Activated B cell treated with CpG ODN at 0.5 μM for 24 hours (primary cell): ENCODE results near the gene GRIK4. TPM values are rescaled to one million over a fixed set of nuclear protein-coding genes. Genes with fewer than 3 reads are reported as not detected.
"Not testable (repeated sequence)": the region's sequence is repeated elsewhere in the genome, so short reads cannot be mapped to it uniquely, and the experiment has no call there.

ENCODE experiments used
- ATAC-seq: fragments of 200-7000 bp; cut with Tn5 transposase; one replicate; pipeline ENCODE4 v1.10.0; 2021; ENCODE audit warnings: low read depth, mild to moderate bottlenecking, moderate library complexity
- CTCF ChIA-PET: fragments of 350-600 bp; sonication (Branson Sonifier 250); formaldehyde crosslinking; loops from one replicate; lab custom pipeline; 2021; ENCODE audit warnings: antibody characterized with exemption; lab: Charles Lee
- POLR2A ChIA-PET: fragments of 350-600 bp; sonication (Branson Sonifier 250); formaldehyde crosslinking; loops from one replicate; lab custom pipeline; 2021; ENCODE audit warnings: antibody characterized with exemption; lab: Charles Lee
- DNase-seq: peaks from one replicate; pipeline ENCODE4 v3.0.0; 2022
- H3K27ac Mint-ChIP-seq: one replicate; pipeline ENCODE4 v1.8.0; 2020; ENCODE audit warnings: mixed read lengths
- H3K27me3 Mint-ChIP-seq: one replicate; pipeline ENCODE4 v1.8.0; 2021; ENCODE audit warnings: mixed read lengths
- H3K36me3 Mint-ChIP-seq: one replicate; pipeline ENCODE4 v1.8.0; 2021; ENCODE audit warnings: low read depth, mixed read lengths
- H3K4me1 Mint-ChIP-seq: one replicate; pipeline ENCODE4 v1.8.0; 2021; ENCODE audit warnings: mixed read lengths
- H3K4me3 Mint-ChIP-seq: one replicate; pipeline ENCODE4 v1.8.0; 2020; ENCODE audit warnings: mild to moderate bottlenecking, mixed read lengths
- H3K9me3 Mint-ChIP-seq: one replicate; pipeline ENCODE4 v1.8.0; 2020; ENCODE audit warnings: mixed read lengths
- intact Hi-C: fragments of 100-400 bp; cut with micrococcal nuclease; formaldehyde crosslinking; loops from one replicate; pipeline ENCODE4 v1.15.1; 2024
- total RNA-seq: library from RNA; stranded (reverse); gene quantifications from 2 replicates; pipeline ENCODE4 v1.2.3, GENCODE V29; 2022
- TF ChIP-seq, protein P1 (sequence below): fragments of 200-600 bp; IDR thresholded peaks from one replicate; pipeline ENCODE4 v1.8.0; 2022; ENCODE audit warnings: antibody characterized with exemption, mild to moderate bottlenecking

Gene GRIK4
- total RNA-seq, 1 donor from 2014 or later: not detected

DNA sequence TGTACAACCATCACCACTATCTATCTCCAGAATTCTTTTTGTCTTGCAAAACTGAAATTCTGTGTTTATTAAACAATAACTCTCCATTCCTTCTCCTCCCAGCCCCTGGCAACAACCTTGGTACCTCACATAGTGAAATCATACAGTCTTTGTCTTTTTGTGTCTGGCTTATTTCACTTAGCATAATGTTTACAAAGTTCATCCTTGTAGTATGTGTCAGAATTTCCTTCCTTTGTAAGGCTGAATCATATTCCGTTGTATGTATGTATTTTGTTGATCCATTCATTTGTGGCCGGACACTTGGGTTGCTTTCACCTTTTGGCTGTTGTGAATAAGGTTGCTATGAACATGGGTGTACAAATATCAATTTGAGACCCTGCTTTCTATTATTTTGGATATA lies 268.7 kb downstream of the GRIK4 start:
- H3K27ac Mint-ChIP-seq: no peak overlapping the region
- intact Hi-C loops: no loop called here
- POLR2A ChIA-PET: no interaction called here
- TF ChIP-seq, protein P1, sequence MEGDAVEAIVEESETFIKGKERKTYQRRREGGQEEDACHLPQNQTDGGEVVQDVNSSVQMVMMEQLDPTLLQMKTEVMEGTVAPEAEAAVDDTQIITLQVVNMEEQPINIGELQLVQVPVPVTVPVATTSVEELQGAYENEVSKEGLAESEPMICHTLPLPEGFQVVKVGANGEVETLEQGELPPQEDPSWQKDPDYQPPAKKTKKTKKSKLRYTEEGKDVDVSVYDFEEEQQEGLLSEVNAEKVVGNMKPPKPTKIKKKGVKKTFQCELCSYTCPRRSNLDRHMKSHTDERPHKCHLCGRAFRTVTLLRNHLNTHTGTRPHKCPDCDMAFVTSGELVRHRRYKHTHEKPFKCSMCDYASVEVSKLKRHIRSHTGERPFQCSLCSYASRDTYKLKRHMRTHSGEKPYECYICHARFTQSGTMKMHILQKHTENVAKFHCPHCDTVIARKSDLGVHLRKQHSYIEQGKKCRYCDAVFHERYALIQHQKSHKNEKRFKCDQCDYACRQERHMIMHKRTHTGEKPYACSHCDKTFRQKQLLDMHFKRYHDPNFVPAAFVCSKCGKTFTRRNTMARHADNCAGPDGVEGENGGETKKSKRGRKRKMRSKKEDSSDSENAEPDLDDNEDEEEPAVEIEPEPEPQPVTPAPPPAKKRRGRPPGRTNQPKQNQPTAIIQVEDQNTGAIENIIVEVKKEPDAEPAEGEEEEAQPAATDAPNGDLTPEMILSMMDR: no peak
- H3K4me3 Mint-ChIP-seq: no peak overlapping the region
- ATAC-seq (no peak), DNase-seq (no peak)
- H3K9me3 Mint-ChIP-seq: no peaks in the 10 kb centered on the region
- H3K4me1 Mint-ChIP-seq: no peaks in the 10 kb centered on the region
- CTCF ChIA-PET: no interaction called here
- H3K27me3 Mint-ChIP-seq: peaks cover 13% of the 10 kb centered on the region
- H3K36me3 Mint-ChIP-seq: no peaks in the 10 kb centered on the region

- no peak overlapping the region for H3K4me3 Mint-ChIP-seq
- no peak overlapping the region for H3K27ac Mint-ChIP-seq
- no peaks in the 10 kb centered on the region for H3K36me3 Mint-ChIP-seq
- H3K4me1 Mint-ChIP-seq: no peaks in the 10 kb centered on the region
- no peak for ATAC-seq
- POLR2A ChIA-PET: no interaction called here
- H3K9me3 Mint-ChIP-seq: no peaks in the 10 kb centered on the region
- H3K27me3 Mint-ChIP-seq: peaks cover 15% of the 10 kb centered on the region
- TF ChIP-seq, protein P1: no peak
- CTCF ChIA-PET: no interaction called here
- intact Hi-C loops: no loop called here
- no peak for DNase-seq
Observed at GRCh38 chr11:120781486-120782120, 270.1 kb downstream of the GRIK4 start.

- CTCF ChIA-PET: no interaction called here
- Mint-ChIP-seq H3K9me3 (no peaks in the 10 kb centered on the region), H3K27ac (no peak overlapping the region), H3K36me3 (no peaks in the 10 kb centered on the region), H3K4me3 (no peak overlapping the region), H3K27me3 (peaks cover 7% of the 10 kb centered on the region), H3K4me1 (no peaks in the 10 kb centered on the region)
- POLR2A ChIA-PET: no interaction called here
- DNase-seq (no peak), ATAC-seq (no peak)
- TF ChIP-seq, protein P1: no peak
- intact Hi-C loops: no loop called here
Observed at GRCh38 chr11:120784566-120785251, 273.2 kb downstream of the GRIK4 start.

DNA sequence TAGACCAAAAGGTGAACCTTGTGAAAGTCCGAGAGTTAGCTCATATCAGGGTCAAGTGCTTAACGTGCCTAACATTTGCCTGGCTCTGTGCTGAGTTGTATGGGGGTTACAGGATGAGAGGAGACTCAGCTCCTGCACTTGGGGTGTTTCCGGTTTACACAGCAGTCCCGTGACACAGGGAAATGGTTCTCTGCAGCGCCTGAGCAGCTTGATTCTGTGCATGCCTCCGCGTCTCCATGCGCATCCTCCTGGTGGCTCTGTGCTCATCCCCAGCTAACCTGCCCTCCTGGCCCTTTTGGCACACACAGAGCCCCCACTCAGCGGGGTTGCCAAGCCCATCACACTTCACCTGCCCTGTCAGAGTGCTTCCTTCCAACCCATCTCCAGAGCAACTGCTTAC lies 274.0 kb downstream of the GRIK4 start:
- Mint-ChIP-seq H3K27ac (no peak overlapping the region), H3K4me1 (no peaks in the 10 kb centered on the region), H3K27me3 (peaks cover 7% of the 10 kb centered on the region), H3K36me3 (no peaks in the 10 kb centered on the region), H3K4me3 (no peak overlapping the region), H3K9me3 (no peaks in the 10 kb centered on the region)
- TF ChIP-seq, protein P1: no peak
- POLR2A ChIA-PET: no interaction called here
- no peak for DNase-seq
- intact Hi-C loops: no loop called here
- CTCF ChIA-PET: no interaction called here
- no peak for ATAC-seq

DNA sequence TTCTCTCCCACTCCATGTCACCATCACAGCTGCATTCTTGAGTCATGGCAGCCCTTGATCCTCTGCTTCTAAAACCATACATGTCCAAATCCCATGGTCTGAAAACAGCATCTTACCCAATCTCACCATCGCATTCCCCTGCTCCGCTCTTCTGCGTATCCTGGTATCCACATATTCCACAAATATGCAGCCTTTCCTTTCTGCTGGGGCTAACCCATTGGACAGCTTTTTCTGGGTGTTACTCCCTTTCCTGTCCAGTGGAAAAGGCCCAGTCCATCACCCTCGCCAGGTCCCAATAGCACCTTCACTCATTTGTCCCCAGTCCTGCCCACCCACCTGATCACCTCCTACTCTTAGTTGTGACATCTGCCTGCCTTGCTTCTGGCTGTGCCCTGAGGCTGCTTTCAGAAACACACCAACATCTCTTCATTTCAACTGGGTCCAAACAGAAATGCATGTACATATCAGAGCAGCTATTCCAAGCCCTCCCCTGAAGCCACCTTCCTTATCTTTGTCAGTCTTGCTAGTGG lies 274.7 kb downstream of the GRIK4 start:
- intact Hi-C loops: no loop called here
- no peak for DNase-seq
- no peaks in the 10 kb centered on the region for H3K9me3 Mint-ChIP-seq
- peaks cover 7% of the 10 kb centered on the region for H3K27me3 Mint-ChIP-seq
- H3K36me3 Mint-ChIP-seq: no peaks in the 10 kb centered on the region
- no peak overlapping the region for H3K4me3 Mint-ChIP-seq
- TF ChIP-seq, protein P1: no peak
- ATAC-seq: no peak
- CTCF ChIA-PET: no interaction called here
- H3K4me1 Mint-ChIP-seq: no peaks in the 10 kb centered on the region
- POLR2A ChIA-PET: no interaction called here
- no peak overlapping the region for H3K27ac Mint-ChIP-seq

DNA sequence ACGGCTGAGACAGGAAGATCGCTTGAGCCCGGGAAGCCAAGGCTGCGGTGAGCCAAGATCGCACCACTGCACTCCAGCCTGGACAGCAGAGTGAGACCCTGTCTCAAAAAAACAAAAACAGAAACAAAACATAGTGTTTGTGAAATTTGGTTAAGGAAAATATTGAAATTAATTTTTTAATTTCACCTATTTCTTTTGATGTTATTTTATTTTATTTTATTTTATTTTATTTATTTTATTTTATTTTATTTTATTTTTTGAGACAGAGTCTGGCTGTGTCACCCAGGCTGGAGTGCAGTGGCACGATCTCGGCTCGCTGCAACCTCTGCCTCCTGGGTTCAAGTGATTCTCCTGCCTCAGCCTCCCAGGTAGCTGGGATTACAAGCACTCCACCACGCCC lies 275.7 kb downstream of the GRIK4 start:
- intact Hi-C loops, POLR2A ChIA-PET, DNase-seq, CTCF ChIA-PET, H3K27ac Mint-ChIP-seq, H3K4me3 Mint-ChIP-seq, H3K27me3 Mint-ChIP-seq, H3K4me1 Mint-ChIP-seq, ATAC-seq, H3K9me3 Mint-ChIP-seq, H3K36me3 Mint-ChIP-seq: not testable (repeated sequence)
